Breast epithelium (tissue), 4 donors: ENCODE measurements around the gene STMP1. TPM values are rescaled to one million over a fixed set of nuclear protein-coding genes. Genes with fewer than 3 reads are reported as not detected.

Source experiments
- DNase-seq, 2 donors: peaks; one replicate each; pipeline ENCODE4 v3.0.0-alpha.2; 2019; ENCODE audit warnings: low spot score in 2 of 2
- H3K27ac ChIP-seq, 2 donors: fragments of 200-600 bp; sonication (generic) in 1 of 2; one replicate each; pipeline ENCODE4 v1.5.1; 2016 to 2019; ENCODE audit warnings: mild to moderate bottlenecking in 1 of 2
- H3K27me3 ChIP-seq, 2 donors: fragments of 200-600 bp; sonication (generic) in 1 of 2; one replicate each; pipeline versions ENCODE4 v1.5.1 to v1.6.0; 2017 to 2019; ENCODE audit warnings: control low read depth in 1 of 2, mild to moderate bottlenecking in 1 of 2
- H3K36me3 ChIP-seq: fragments of 200-600 bp; one replicate; pipeline ENCODE4 v1.5.1; 2019
- H3K4me1 ChIP-seq, 2 donors: fragments of 200-600 bp; sonication (generic); one replicate each; pipeline ENCODE4 v1.5.1; 2016 to 2019; ENCODE audit warnings: control low read depth in 1 of 2
- H3K4me3 ChIP-seq, 3 donors: fragments of 200-600 bp; sonication (generic); 1 replicate in 2 of 3; 2 replicates in 1 of 3; pipeline ENCODE4 v1.5.1; 2016 to 2019; ENCODE audit warnings: mild to moderate bottlenecking in 3 of 3, moderate library complexity in 2 of 3
- H3K9me3 ChIP-seq, 2 donors: fragments of 200-600 bp; sonication (generic) in 1 of 2; one replicate each; pipeline ENCODE4 v1.5.1; 2016 to 2019; ENCODE audit warnings: control low read depth in 1 of 2
- POLR2A ChIP-seq: fragments of 450-650 bp; IDR thresholded peaks from one replicate; pipeline ENCODE4 v1.6.1; 2016; ENCODE audit warnings: antibody characterized with exemption, mild to moderate bottlenecking, moderate library complexity
- POLR2AphosphoS5 ChIP-seq, 3 donors: sonication (generic); formaldehyde crosslinking; IDR thresholded peaks; one replicate each; pipeline ENCODE4 v1.6.1; 2017; ENCODE audit warnings: antibody characterized with exemption in 3 of 3
- intact Hi-C: fragments of 100-400 bp; cut with DNase I; formaldehyde crosslinking; loops from one replicate; pipeline ENCODE4 v1.15.1; 2023; ENCODE audit warnings: low total_unique reads
- total RNA-seq, 3 donors: library from RNA; depleted of rRNA; stranded (reverse); fragments of >200 nt; gene quantifications; one replicate each; pipeline ENCODE4 v1.1.0, GENCODE V29; 2016
- TF ChIP-seq, protein P1 (sequence below), 3 donors: fragments of 450-650 bp; IDR thresholded peaks; one replicate each; pipeline ENCODE4 v1.5.1; 2016 to 2017; ENCODE audit warnings: antibody characterized with exemption in 3 of 3, mild to moderate bottlenecking in 3 of 3, moderate library complexity in 3 of 3

Gene STMP1
- total RNA-seq, 3 donors from 2014 or later, result 13.9 to 27.2 (median 18.4) TPM

DNA sequence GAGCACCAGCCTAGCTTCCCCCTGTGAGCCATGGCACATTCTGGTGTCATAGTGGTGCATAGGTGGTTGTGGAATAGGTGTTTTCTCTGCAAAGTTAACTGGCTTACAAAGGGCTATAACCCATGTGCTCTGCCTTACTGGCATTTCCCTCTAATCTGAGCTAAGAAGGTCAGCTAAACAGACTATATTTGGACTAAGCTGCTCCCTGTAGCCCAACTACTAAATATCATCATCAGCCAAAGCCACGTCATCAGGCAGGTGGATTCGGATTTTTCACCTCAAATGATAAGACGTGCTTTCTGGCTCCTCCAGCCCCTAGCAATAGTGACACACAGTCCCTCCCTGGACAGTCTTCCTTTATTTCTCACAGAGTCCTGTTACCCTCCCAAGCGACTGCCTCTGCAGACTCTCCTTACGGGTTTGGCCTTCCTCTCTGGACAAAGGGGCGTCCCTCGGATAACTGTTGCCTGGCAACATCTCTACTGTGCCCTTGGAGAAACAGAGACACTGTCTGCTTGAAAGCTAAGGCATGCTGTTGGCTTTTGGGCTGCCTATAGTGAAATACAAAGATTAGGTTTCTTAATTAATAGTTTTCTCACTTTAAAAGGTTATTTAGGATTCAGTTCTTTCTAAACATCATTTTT lies 56.6 kb downstream of the STMP1 start:
- no peak overlapping the region for H3K4me3 ChIP-seq
- no peak overlapping the region for H3K27ac ChIP-seq
- no peaks in the 10 kb centered on the region for H3K36me3 ChIP-seq
- no peaks in the 10 kb centered on the region for H3K9me3 ChIP-seq
- TF ChIP-seq, protein P1, sequence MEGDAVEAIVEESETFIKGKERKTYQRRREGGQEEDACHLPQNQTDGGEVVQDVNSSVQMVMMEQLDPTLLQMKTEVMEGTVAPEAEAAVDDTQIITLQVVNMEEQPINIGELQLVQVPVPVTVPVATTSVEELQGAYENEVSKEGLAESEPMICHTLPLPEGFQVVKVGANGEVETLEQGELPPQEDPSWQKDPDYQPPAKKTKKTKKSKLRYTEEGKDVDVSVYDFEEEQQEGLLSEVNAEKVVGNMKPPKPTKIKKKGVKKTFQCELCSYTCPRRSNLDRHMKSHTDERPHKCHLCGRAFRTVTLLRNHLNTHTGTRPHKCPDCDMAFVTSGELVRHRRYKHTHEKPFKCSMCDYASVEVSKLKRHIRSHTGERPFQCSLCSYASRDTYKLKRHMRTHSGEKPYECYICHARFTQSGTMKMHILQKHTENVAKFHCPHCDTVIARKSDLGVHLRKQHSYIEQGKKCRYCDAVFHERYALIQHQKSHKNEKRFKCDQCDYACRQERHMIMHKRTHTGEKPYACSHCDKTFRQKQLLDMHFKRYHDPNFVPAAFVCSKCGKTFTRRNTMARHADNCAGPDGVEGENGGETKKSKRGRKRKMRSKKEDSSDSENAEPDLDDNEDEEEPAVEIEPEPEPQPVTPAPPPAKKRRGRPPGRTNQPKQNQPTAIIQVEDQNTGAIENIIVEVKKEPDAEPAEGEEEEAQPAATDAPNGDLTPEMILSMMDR (IDR thresholded peaks at IDR 0.05), result no peak
- no peak for TF ChIP-seq POLR2A
- TF ChIP-seq POLR2AphosphoS5 (IDR thresholded peaks at IDR 0.05), result no peak
- no peak for DNase-seq
- no peaks in the 10 kb centered on the region for H3K4me1 ChIP-seq
- no peaks in the 10 kb centered on the region for H3K27me3 ChIP-seq
- intact Hi-C loops, result no loop called here

DNA sequence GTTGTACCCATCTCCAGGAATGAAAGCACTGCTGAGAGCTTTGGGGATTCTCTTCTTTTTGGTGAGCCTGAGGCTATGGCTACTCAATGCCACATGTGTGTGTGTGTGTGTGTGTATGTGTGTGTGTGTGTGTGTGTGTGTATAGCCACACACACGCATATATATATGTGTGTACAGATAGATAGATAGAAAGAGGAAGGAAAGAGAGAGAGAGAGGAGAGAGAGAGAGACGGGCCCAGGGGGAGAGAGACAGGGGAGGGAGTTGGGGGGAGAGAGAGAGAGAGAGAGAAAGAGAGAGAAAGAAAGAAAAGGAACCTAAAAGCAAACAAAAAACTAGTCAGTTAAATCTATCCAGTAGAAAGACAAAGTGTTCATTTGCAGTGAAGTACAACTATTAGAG lies 57.4 kb downstream of the STMP1 start:
- TF ChIP-seq POLR2A (no peak), POLR2AphosphoS5 (IDR thresholded peaks at IDR 0.05) (no peak)
- TF ChIP-seq, protein P1 (IDR thresholded peaks at IDR 0.05), result no peak
- no peak for DNase-seq
- no peaks in the 10 kb centered on the region for H3K9me3 ChIP-seq
- no peak overlapping the region for H3K27ac ChIP-seq
- H3K4me1 ChIP-seq, result no peaks in the 10 kb centered on the region
- H3K36me3 ChIP-seq, result no peaks in the 10 kb centered on the region
- H3K4me3 ChIP-seq, result no peak overlapping the region
- intact Hi-C loops, result no loop called here
- no peaks in the 10 kb centered on the region for H3K27me3 ChIP-seq

DNA sequence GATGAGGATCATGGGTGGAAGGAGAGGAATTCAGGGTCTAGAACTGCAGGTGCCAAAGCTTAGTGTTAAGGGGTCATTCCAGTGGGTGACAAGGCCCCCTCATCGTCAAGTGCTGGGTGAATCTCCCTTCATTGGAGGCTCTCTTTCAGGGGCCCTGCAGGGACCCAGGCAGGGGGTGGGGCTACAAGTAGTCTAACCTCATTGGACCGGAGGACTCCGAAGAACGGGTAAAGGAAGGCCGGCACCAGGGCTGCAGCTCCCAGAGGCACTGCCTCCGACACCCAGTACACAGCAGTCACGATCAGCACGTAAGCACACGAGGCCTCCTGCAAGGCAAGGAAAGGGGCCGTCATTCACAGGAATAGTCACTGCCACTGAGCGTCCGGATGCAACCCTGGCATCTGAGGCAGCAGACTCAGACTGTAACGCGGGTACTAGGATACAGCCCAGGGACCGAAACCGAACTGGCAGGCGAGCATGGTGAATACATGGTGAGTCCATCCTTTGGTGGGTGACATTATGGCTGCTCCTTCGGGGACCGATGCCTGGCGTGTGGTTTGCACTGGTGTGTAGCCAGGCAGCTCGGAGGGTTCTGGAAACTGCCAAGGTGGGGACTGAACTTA lies 59.0 kb downstream of the STMP1 start:
- Histone ChIP-seq H3K27me3 (no peaks in the 10 kb centered on the region), H3K4me1 (no peaks in the 10 kb centered on the region), H3K36me3 (no peaks in the 10 kb centered on the region), H3K4me3 (no peak overlapping the region), H3K9me3 (no peaks in the 10 kb centered on the region), H3K27ac (no peak overlapping the region)
- DNase-seq, result no peak
- TF ChIP-seq POLR2AphosphoS5 (IDR thresholded peaks at IDR 0.05), result no peak
- no peak for TF ChIP-seq POLR2A
- TF ChIP-seq, protein P1 (IDR thresholded peaks at IDR 0.05), result no peak
- intact Hi-C loops, result no loop called here

DNA sequence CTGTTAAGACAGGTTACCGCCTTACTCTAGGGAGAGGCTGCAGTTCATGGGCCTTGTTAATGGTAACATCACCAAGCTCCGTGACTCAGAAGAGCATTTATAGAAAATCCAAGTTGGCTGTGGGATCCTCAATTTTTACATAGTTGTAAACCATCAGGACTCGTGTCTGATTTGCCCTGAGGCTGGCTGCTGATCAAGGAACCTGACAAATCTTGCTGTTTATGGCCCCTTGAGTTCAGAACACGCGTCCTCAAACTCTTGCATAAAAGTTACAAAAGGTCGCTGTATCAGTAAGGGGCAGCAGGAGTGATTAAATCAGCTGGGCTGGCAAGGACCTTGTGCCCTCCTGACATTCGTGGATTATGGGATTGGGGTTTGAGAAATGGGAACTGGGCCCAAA lies 61.1 kb downstream of the STMP1 start:
- no peaks in the 10 kb centered on the region for H3K9me3 ChIP-seq
- intact Hi-C loops, result no loop called here

More for the DNA sequence above, 61.1 kb downstream of the STMP1 start:
- Histone ChIP-seq H3K4me3 (no peak overlapping the region), H3K27me3 (no peaks in the 10 kb centered on the region), H3K4me1 (no peaks in the 10 kb centered on the region), H3K27ac (no peak overlapping the region), H3K36me3 (no peaks in the 10 kb centered on the region)
- TF ChIP-seq POLR2AphosphoS5 (IDR thresholded peaks at IDR 0.05) (no peak), POLR2A (no peak)
- TF ChIP-seq, protein P1 (IDR thresholded peaks at IDR 0.05), result no peak
- no peak for DNase-seq

Other genes starting within 250 kb of the STMP1 start
- gene CNOT4, start 152.4 kb upstream of the STMP1 start, total RNA-seq, result 10 to 100 TPM; 21.6 to 31.6 (median 22.2) TPM
- gene NUP205, start 104.6 kb upstream of the STMP1 start, total RNA-seq, result 10 to 100 TPM; 22.6 to 49.6 (median 44.6) TPM
- under 1 TPM in 2 of 3 donors, not detected in 1; 0.29 to 0.32 TPM for gene SLC13A4, start 65.7 kb downstream of the STMP1 start, total RNA-seq
- 10 to 100 TPM in 1 of 3 donors, 1 to 10 TPM in 2; 5.2 to 11.9 (median 9.1) TPM for gene FAM180A, start 86.3 kb downstream of the STMP1 start, total RNA-seq